Hepatocyte (in vitro differentiated cells): ENCODE measurements around the gene VSNL1.

Experiments
- CTCF ChIP-seq: fragments of 200-600 bp; sonication (generic); IDR thresholded peaks from 2 replicates; pipeline ENCODE4 v1.5.1; 2016; ENCODE audit warnings: antibody characterized with exemption, mild to moderate bottlenecking; ENCODE audit not compliant: poor library complexity
- EZH2 ChIP-seq: fragments of 200-600 bp; sonication (generic); IDR thresholded peaks from 2 replicates; pipeline ENCODE4 v1.6.1; 2016; ENCODE audit warnings: antibody characterized with exemption, mild to moderate bottlenecking, borderline replicate concordance
- EZH2phosphoT487 ChIP-seq: fragments of 200-600 bp; sonication (generic); IDR thresholded peaks from one replicate; pipeline ENCODE4 v1.6.1; 2018; ENCODE audit warnings: antibody characterized with exemption, mild to moderate bottlenecking, low read depth, moderate library complexity; ENCODE audit not compliant: unreplicated experiment, severe bottlenecking

GRCh38 chr2:17518212-17519154 lies 22.0 kb upstream of the VSNL1 start, which contains the start of gene RAD51AP2:
- TF ChIP-seq CTCF (no peak), EZH2 (no peak), EZH2phosphoT487 (no peak)
